ENCODE measurements around the gene TNRC6A.

DNA sequence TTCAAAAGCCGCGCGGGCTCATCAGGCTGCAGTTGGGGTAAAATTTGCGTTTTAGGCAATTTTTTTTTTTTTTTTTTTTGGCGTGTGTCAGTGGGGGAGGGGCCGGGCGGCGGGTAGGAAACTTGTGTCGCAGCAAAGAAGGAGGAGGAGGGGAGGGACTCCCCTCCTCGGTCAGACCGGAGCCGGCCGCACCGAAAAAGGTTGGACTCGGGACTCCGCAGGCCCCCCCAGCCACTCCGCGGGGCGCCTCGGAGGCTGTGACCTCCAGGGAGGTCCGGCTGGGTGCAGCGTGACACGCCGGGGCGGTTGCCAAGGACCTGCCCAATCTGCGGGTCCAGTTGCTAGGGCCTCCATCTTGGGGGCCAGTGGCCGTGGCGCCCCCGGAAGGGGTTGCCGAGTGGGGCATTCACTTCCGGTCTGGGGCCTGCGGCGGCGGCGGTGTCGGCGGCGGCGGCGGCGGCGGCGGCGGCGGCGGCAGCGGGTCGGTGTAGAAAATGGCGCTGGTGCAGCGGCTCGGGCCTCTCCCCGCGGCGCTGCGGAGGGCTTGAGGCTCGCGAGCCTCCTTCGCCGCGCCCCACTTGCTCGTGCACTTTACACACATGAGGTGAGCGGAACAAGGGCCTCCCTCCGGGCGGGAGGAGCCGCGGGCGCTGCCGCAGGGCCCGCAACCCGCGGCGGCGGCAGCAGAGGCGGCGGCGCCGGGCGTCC lies at the start of gene TNRC6A:
- no peak for TF ChIP-seq EZH2 (IDR thresholded peaks at IDR 0.05; ENCODE audit: low read depth)
- TF ChIP-seq, protein P1, sequence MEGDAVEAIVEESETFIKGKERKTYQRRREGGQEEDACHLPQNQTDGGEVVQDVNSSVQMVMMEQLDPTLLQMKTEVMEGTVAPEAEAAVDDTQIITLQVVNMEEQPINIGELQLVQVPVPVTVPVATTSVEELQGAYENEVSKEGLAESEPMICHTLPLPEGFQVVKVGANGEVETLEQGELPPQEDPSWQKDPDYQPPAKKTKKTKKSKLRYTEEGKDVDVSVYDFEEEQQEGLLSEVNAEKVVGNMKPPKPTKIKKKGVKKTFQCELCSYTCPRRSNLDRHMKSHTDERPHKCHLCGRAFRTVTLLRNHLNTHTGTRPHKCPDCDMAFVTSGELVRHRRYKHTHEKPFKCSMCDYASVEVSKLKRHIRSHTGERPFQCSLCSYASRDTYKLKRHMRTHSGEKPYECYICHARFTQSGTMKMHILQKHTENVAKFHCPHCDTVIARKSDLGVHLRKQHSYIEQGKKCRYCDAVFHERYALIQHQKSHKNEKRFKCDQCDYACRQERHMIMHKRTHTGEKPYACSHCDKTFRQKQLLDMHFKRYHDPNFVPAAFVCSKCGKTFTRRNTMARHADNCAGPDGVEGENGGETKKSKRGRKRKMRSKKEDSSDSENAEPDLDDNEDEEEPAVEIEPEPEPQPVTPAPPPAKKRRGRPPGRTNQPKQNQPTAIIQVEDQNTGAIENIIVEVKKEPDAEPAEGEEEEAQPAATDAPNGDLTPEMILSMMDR (conservative IDR thresholded peaks at IDR 0.05) = no peak
